HG02678 (cell line): ENCODE data around the gene HSD11B1L.

Experiments
- ATAC-seq: cut with Tn5 transposase; IDR thresholded peaks from one replicate; pipeline ENCODE4 v1.9.1; 2021; ENCODE audit warnings: mild to moderate bottlenecking, moderate library complexity; ENCODE audit not compliant: unreplicated experiment

Gene HSD11B1L

GRCh38 chr19:5666921-5667610 lies 13.8 kb upstream of the HSD11B1L start:
- no peak for ATAC-seq

GRCh38 chr19:5667751-5668271 lies 13.0 kb upstream of the HSD11B1L start:
- no peak for ATAC-seq

DNA sequence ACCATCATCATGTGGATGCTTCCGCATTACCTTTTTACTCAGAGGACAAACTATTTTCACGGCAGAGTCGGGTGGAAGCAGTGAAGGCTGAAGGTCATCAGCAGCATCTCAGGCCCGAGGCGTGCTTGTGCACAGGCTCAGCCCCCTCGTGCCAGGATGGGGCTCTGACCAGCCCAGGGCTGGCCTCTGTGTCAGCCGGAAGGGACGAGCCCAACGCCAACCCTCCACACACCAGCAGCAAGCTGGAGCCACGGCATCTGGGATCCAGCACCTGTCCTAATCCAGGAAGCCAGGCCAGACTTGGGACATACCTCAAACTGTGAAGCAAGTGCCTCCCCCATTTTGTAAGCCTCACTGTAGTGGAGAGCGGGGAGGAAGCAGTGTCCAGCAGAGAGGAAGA lies 11.6 kb upstream of the HSD11B1L start:
- ATAC-seq = no peak

DNA sequence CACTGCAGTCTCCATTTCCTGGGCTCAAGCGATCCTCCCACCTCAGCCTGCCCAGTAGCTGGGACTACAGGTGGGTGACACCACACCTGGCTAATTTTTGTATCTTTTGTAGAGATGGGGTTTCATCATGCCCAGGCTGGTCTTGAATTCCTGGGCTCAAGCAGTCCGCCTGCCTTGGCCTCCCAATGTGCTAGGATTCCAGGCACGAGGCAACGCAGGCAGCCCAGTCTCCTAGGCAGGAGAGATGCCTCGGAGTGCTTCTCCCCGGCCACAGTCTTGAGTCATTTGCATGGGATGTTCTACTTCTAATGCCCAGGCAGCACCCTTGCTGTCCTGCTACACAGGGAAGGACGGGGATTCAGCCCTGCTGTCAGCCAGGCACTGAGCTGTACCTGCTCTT lies 9.2 kb upstream of the HSD11B1L start:
- no peak for ATAC-seq

DNA sequence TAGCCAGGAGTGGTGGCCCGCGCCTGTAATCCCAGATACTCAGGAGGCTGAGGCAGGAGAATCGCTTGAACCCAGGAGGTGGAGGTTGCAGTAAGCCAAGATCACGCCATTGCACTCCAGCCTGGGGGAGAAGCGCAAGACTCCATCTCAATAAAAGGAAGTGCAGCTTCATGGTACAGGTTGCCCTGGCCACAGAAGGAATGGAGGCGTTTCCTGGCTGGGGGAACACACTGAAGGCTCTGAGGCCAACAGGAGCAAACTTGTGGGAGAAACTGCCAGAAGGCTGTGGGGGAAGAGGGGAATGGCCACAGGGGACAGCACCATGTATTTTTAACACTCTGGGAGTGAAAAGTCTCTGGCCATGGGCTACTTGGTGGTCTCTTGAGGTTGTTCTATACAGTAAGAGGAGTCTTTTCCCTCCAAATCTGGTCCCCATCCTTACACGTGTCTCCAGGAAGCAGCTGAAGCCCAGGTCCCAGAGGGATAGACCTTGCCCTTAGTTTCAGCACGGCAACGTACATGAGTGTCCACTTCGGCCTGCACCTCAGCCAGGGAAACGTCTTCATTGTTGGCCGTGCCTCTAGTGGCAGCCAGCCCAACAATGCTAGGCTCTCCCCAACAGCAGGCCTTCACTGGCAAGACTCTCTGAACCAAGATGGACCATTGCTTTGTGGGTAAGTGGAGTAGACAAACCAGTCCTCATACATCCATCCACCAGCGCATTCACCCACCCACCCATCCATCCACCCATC lies 7.9 kb upstream of the HSD11B1L start:
- no peak for ATAC-seq

DNA sequence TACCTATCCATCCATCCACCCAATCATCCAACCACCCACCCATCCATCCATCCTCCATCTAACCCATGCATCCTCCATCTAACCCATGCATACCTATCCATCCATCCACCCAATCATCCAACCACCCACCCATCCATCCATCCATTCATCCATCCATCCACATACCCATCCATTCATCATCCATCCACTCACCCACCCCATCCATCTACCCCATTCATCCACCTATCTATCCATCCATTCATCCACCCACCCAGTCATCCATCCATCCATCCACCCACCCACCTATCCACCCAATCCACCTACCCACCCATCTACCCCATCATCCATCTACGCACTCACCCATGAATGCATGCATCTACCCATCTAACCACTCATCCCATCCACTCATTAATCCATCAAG lies 7.1 kb upstream of the HSD11B1L start:
- ATAC-seq = no peak

GRCh38 chr19:5674714-5675113 lies 6.1 kb upstream of the HSD11B1L start:
- no peak for ATAC-seq

GRCh38 chr19:5676105-5676771 lies 4.6 kb upstream of the HSD11B1L start:
- ATAC-seq = no peak

DNA sequence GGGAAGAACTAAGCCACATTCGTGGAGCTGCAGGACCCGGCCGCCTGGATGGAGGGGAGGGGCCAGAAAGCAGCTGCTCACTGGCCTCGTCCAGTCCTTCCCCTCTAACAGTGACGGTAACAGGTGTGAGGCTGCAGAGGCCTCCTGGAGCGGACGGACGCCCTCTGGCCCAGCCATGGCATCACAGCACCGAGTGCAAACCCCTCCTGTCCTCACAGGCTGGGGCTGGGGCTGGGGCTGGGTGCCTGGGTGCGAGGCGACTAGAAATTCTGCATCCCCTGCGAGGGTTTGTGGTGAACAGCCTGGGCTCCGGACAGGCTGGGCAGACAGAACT lies 4.1 kb upstream of the HSD11B1L start:
- no peak for ATAC-seq

DNA sequence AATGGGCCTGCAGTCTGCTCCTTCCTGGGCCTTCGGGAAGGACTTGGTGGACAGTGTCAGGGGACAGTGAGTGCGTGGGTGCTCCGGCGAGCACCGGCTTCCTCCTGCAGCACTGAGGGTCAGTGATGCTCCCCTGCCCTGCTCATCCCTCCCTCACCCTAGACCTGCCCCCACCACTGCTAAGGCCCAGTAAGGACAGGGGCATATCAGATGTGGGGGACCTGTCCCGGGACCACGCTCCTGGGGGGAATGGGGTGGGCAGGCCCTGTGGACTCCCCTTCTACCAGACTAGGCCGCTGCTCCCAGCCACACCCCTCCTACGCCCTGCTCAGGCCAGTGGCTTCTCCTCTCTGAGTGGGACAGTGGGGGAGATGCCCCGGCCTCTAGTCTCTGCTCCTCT lies 3.7 kb upstream of the HSD11B1L start:
- no peak for ATAC-seq

GRCh38 chr19:5677580-5677979 lies 3.2 kb upstream of the HSD11B1L start:
- ATAC-seq = no peak

- ATAC-seq = no peak
These were observed 2.6 kb upstream of the HSD11B1L start for GRCh38 chr19:5678071-5678718.

GRCh38 chr19:5679289-5680083 lies 1.3 kb upstream of the HSD11B1L start:
- ATAC-seq = no peak

- ATAC-seq = no peak
These were observed 767 bp upstream of the HSD11B1L start for GRCh38 chr19:5680084-5680436.

DNA sequence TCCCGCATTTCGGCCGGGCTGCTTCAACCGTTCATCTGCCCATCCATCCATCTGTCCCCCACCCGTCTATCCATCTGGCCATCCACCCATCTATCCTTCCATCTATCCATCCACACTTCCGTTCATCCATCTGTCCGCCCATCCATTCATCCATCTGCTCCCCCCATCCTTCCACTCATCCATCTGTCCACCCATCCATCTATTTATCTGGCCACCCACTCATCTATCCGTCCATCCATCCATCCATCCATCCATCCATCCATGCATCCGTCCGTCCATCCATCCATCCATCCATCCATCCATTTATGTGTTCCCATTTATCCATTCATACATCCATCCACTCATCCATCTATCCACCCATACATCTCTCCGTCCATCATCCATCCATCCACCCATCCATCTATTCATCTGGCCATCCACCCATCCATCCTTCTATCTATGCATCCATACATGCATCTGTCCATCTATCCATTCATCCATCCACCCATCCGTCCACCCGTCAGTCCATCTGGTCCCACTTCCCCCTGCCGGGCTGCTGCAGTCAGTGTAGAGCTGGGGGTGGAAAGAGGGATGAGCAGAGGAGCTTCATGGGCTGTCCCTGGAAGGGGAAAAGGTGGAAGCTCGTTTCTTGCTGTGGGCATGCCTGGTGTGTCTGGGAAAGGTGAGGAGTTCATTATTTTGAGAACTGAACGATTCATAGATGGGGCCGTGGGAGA lies 722 bp downstream of the HSD11B1L start:
- no peak for ATAC-seq

GRCh38 chr19:5682107-5682482 lies 1.3 kb downstream of the HSD11B1L start:
- ATAC-seq = no peak

DNA sequence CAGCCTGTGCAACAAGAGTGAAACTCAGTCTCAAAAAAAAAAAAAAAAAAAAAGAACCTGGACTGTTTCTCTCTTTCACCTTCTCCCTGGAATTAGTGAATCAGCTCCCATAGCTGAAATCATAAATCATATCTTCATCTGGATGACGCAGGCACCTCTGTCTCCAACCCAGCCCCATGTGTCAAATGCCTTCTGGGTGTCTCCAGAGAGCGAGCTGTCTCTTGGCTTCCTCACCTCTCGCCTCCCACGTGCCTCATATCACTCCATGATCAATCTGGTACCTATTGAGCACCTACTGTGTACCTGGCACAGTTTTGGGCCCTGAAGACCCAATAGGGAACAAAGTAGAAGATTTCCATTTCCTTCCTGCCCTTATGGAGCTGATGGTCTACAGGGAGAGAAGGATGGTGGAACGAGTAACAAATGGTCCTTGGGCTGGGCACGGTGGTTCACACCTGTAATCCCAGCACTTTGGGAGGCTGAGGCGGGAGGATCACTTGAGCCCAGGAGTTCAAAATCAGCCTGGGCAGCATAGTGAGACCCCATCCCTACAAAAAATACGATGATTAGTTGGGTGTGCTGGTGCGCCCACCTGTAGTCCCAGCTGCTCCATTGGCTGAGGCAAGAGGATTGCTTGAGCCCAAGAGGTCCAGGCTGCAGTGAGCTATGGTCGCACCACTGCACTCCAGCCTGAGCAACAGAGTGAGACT lies 2.5 kb downstream of the HSD11B1L start:
- ATAC-seq = no peak

DNA sequence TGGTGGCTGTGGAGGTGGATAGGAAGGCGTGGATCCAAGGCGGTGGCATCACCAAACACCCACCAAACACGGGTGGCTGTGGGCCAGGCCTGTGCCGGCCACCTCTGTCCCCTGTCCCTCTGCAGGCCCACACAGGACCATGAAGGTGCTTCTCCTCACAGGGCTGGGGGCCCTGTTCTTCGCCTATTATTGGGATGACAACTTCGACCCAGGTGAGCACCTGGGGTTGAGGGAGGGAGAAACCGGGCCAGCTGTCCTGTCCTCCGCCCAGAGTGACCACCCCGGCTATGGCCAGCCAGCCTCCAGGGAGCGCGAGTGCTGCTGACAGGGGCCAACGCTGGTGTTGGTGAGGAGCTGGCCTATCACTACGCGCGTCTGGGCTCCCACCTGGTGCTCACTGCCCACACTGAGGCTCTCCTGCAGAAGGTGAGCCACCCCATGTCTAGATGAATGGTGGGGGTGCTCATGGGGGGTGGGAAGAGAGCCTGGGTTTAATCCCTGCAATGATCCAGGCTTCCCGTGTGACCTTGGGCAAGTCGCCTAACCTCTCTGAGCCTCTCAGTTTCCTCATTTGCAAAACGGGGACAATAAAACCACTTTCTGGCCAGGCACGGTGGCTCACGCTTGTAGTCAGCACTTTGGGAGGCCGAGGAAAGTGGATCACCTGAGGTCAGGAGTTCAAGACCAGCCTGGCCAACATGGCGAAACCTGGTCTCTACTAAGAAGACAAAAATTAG lies 4.0 kb downstream of the HSD11B1L start:
- no peak for ATAC-seq

GRCh38 chr19:5686326-5686646 lies 5.5 kb downstream of the HSD11B1L start:
- ATAC-seq = no peak
